Heart left ventricle (tissue), 13 donors: ENCODE measurements around the gene ADARB1.

Source experiments
- CTCF ChIP-seq, 12 donors: fragments of 200-600 bp; sonication (generic) in 4 of 12; IDR thresholded peaks; one replicate each; pipeline versions ENCODE4 v1.5.0 to v1.8.0; 2018 to 2022; ENCODE audit warnings: antibody characterized with exemption in 12 of 12, mild to moderate bottlenecking in 5 of 12
- POLR2A ChIP-seq, 2 donors: fragments of 450-650 bp; IDR thresholded peaks; one replicate each; pipeline ENCODE4 v1.6.1; 2017; ENCODE audit warnings: antibody characterized with exemption in 2 of 2, mild to moderate bottlenecking in 2 of 2, moderate library complexity in 2 of 2
- donor health status: ischemic (EF 13 %, LVEDD 7.1; RV severe dilation, severe dysfunction).
- donor health status: DM: no; HTN: yes; CAD: no.
- donor health status: DM: no; HTN: no; CAD: no.
- donor health status: ischemic (EF 25% LVEDD 6.9; RV normal size, moderate dysfunction).
- donor health status: ischemic (EF 25% LVEDD 5.7; RV mildly dilated, moderate dysfunction).
- donor health status: ischemic (EF 35%, LVEDD 5.7; RV mildly dilated, moderate dysfunction).
- donor health status: nonischemic (EF 11% LVEDD 7.7; RV severe dilation, severe dysfunction).
- donor health status: DM: yes; HTN: yes; CAD: no.
- donor health status: PGD.
- donor health status: ischemic (EF 29% LVEDD 5.4; RV normal size, mild dysfunction).
- donor health status: nonischemic (EF 23%, LVEDD 6.1; RV moderate dilation, normal function).

DNA sequence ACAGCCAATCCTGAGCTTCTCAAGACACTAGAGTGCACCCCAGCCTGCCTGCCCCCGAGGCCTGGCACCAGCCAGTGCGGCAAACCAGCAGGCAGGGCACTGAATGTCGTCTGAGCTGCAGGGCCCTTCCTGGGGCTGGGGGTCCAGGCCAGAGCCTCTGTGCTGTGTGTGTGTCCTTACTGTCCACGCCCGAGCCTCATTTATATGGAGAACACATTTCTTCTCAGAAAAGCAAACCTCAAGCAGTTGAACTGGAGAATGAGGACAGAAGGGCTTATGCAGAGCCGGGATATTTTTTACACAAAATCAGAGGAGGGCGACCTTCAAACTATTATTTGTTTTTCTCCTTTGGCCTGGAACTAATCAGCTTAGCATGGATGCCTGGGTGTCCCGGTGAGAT, 160.6 kb downstream of the ADARB1 start:
- TF ChIP-seq CTCF (IDR thresholded peaks at IDR 0.05) (no peak), POLR2A (IDR thresholded peaks at IDR 0.05) (no peak)
